SK-N-MC (cell line): ENCODE data around the gene FADS2.

Experiments used
- DNase-seq: peaks from one replicate; pipeline ENCODE4 v3.0.0-alpha.2; 2011; ENCODE audit warnings: low read depth, low spot score
- H3K27ac ChIP-seq: fragments of 200-600 bp; sonication (generic); 2 replicates; pipeline ENCODE4 v1.5.1; 2016; ENCODE audit warnings: mixed run types
- H3K36me3 ChIP-seq: fragments of 200-600 bp; sonication (generic); 2 replicates; pipeline ENCODE4 v1.6.1; 2017; ENCODE audit warnings: antibody characterized with exemption, low read length, mixed read lengths; ENCODE audit not compliant: insufficient read depth
- H3K4me3 ChIP-seq: fragments of 200-600 bp; sonication (generic); 2 replicates; pipeline ENCODE4 v1.5.1; 2016
- H3K9ac ChIP-seq: fragments of 200-600 bp; sonication (generic); 2 replicates; pipeline ENCODE4 v1.8.0; 2017; ENCODE audit warnings: mixed run types, mixed read lengths; ENCODE audit not compliant: insufficient read length
- H3K9me3 ChIP-seq: fragments of 200-600 bp; sonication (generic); 2 replicates; pipeline ENCODE4 v1.6.1; 2017; ENCODE audit warnings: low read depth, mild to moderate bottlenecking, antibody characterized with exemption, low read length, moderate library complexity, mixed read lengths
- EZH2 ChIP-seq: fragments of 200-600 bp; sonication (generic); IDR thresholded peaks from one replicate; pipeline ENCODE4 v1.6.1; 2017; ENCODE audit warnings: antibody characterized with exemption
- FOXP2 ChIP-seq: optimal IDR thresholded peaks from 2 replicates; pipeline ENCODE3; 2011; ENCODE audit warnings: mild to moderate bottlenecking, moderate library complexity; ENCODE audit not compliant: insufficient read depth; ENCODE audit errors: extremely low read length, control extremely low read depth
- POLR2AphosphoS5 ChIP-seq: IDR thresholded peaks from 2 replicates; pipeline ENCODE4 v1.6.1; 2012; ENCODE audit warnings: mild to moderate bottlenecking, low read depth, low read length, borderline replicate concordance

FADS2 gene

GRCh38 chr11:61871158-61871597 lies 43.1 kb downstream of the FADS2 start:
- peak overlapping the region; percentile 72 for H3K4me3 ChIP-seq

GRCh38 chr11:61872935-61873565 lies 45.0 kb downstream of the FADS2 start:
- no peak overlapping the region for H3K4me3 ChIP-seq
- no peak for DNase-seq
- no peaks in the 10 kb centered on the region for H3K36me3 ChIP-seq
- H3K9me3 ChIP-seq: no peaks in the 10 kb centered on the region
- TF ChIP-seq FOXP2 (no peak), POLR2AphosphoS5 (no peak), EZH2 (no peak)
- H3K27ac ChIP-seq: no peak overlapping the region
- no peak overlapping the region for H3K9ac ChIP-seq

More at GRCh38 chr11:61871158-61871597, 43.1 kb downstream of the FADS2 start:
- Histone ChIP-seq H3K9me3 (no peaks in the 10 kb centered on the region), H3K36me3 (no peaks in the 10 kb centered on the region; the same call in 1 of the 2 replicates), H3K27ac (peak overlapping the region; percentile 78), H3K9ac (peak overlapping the region; percentile 56)
- DNase-seq: no peak
- TF ChIP-seq EZH2 (no peak), FOXP2 (no peak), POLR2AphosphoS5 (no peak)

- no peak for TF ChIP-seq EZH2
- no peak for TF ChIP-seq FOXP2
- TF ChIP-seq POLR2AphosphoS5: no peak
- Histone ChIP-seq H3K36me3 (no peaks in the 10 kb centered on the region), H3K4me3 (no peak overlapping the region), H3K9ac (no peak overlapping the region), H3K9me3 (no peaks in the 10 kb centered on the region), H3K27ac (no peak overlapping the region)
- DNase-seq: no peak
Measured at GRCh38 chr11:61873588-61874376, 45.7 kb downstream of the FADS2 start.

GRCh38 chr11:61874377-61874809 lies 46.3 kb downstream of the FADS2 start:
- H3K9ac ChIP-seq: no peak overlapping the region
- TF ChIP-seq POLR2AphosphoS5: no peak
- TF ChIP-seq EZH2: no peak
- no peak for TF ChIP-seq FOXP2

GRCh38 chr11:61874853-61875252 lies 46.8 kb downstream of the FADS2 start:
- H3K4me3 ChIP-seq: no peak overlapping the region
- H3K27ac ChIP-seq: no peak overlapping the region
- H3K9ac ChIP-seq: no peak overlapping the region
- no peak for DNase-seq
- no peaks in the 10 kb centered on the region for H3K36me3 ChIP-seq
- TF ChIP-seq FOXP2: no peak
- TF ChIP-seq POLR2AphosphoS5: no peak
- TF ChIP-seq EZH2: no peak
- H3K9me3 ChIP-seq: no peaks in the 10 kb centered on the region

More at GRCh38 chr11:61874377-61874809, 46.3 kb downstream of the FADS2 start:
- H3K27ac ChIP-seq: no peak overlapping the region
- DNase-seq: no peak
- H3K4me3 ChIP-seq: no peak overlapping the region
- no peaks in the 10 kb centered on the region for H3K9me3 ChIP-seq
- H3K36me3 ChIP-seq: no peaks in the 10 kb centered on the region

- no peak for TF ChIP-seq POLR2AphosphoS5
- TF ChIP-seq FOXP2: no peak
- TF ChIP-seq EZH2: no peak
- no peak for DNase-seq
- H3K9ac ChIP-seq: no peak overlapping the region
- no peak overlapping the region for H3K4me3 ChIP-seq
- no peaks in the 10 kb centered on the region for H3K9me3 ChIP-seq
- no peak overlapping the region for H3K27ac ChIP-seq
- no peaks in the 10 kb centered on the region for H3K36me3 ChIP-seq
Measured at GRCh38 chr11:61875698-61876097, 47.6 kb downstream of the FADS2 start.

GRCh38 chr11:61879152-61879551 lies 51.1 kb downstream of the FADS2 start:
- Histone ChIP-seq H3K9me3 (no peaks in the 10 kb centered on the region), H3K4me3 (no peak overlapping the region), H3K9ac (no peak overlapping the region), H3K27ac (no peak overlapping the region), H3K36me3 (no peaks in the 10 kb centered on the region)
- DNase-seq: no peak
- TF ChIP-seq EZH2 (no peak), FOXP2 (no peak), POLR2AphosphoS5 (no peak)

GRCh38 chr11:61880031-61880430 lies 51.9 kb downstream of the FADS2 start:
- no peak for TF ChIP-seq EZH2
- no peak for TF ChIP-seq FOXP2
- TF ChIP-seq POLR2AphosphoS5: no peak
- H3K36me3 ChIP-seq: no peaks in the 10 kb centered on the region
- no peak overlapping the region for H3K9ac ChIP-seq
- DNase-seq: no peak
- peak overlapping the region; percentile 76 for H3K27ac ChIP-seq
- H3K9me3 ChIP-seq: no peaks in the 10 kb centered on the region
- no peak overlapping the region for H3K4me3 ChIP-seq
